GM23338 (cell line): ENCODE results near the gene DEFB126. TPM values are rescaled to one million over a fixed set of nuclear protein-coding genes. Genes with fewer than 3 reads are reported as not detected.

ENCODE experiments used
- ATAC-seq: fragments of 200-7000 bp; cut with Tn5 transposase; 3 replicates; pipeline ENCODE4 v1.9.1; 2020
- DNase-seq: peaks from one replicate; pipeline ENCODE4 v3.0.0-alpha.2; 2015; ENCODE audit warnings: low spot score
- H2AFZ ChIP-seq: fragments of 200-600 bp; sonication (generic); 2 replicates; pipeline ENCODE4 v1.8.0; 2016; ENCODE audit warnings: antibody characterized with exemption, mild to moderate bottlenecking, moderate library complexity
- H3F3A ChIP-seq: fragments of 200-600 bp; sonication (generic); replicated peaks from 2 replicates; pipeline ENCODE4 v1.8.0; 2017; ENCODE audit warnings: antibody characterized with exemption, mixed run types, low read depth
- H3K27ac ChIP-seq: fragments of 200-600 bp; sonication (generic); 2 replicates; pipeline ENCODE4 v1.6.1; 2016; ENCODE audit warnings: low read depth
- H3K27me3 ChIP-seq: fragments of 200-600 bp; sonication (generic); 2 replicates; pipeline ENCODE4 v1.8.0; 2016; ENCODE audit warnings: mild to moderate bottlenecking, mixed run types, moderate library complexity; ENCODE audit not compliant: insufficient read depth
- H3K36me3 ChIP-seq: fragments of 200-600 bp; sonication (generic); 2 replicates; pipeline ENCODE4 v1.8.0; 2016; ENCODE audit warnings: mild to moderate bottlenecking; ENCODE audit not compliant: insufficient read depth
- H3K4me1 ChIP-seq: fragments of 200-600 bp; sonication (generic); 2 replicates; pipeline ENCODE4 v1.8.0; 2016; ENCODE audit warnings: mild to moderate bottlenecking, moderate library complexity; ENCODE audit not compliant: insufficient read depth
- H3K4me2 ChIP-seq: fragments of 200-600 bp; sonication (generic); 2 replicates; pipeline ENCODE4 v1.7.1; 2017; ENCODE audit warnings: mixed run types
- H3K4me3 ChIP-seq: fragments of 200-600 bp; sonication (generic); 2 replicates; pipeline ENCODE4 v1.6.1; 2016; ENCODE audit warnings: mixed run types
- H3K79me2 ChIP-seq: fragments of 200-600 bp; sonication (generic); replicated peaks from 2 replicates; pipeline ENCODE4 v1.8.0; 2017; ENCODE audit warnings: mild to moderate bottlenecking; ENCODE audit not compliant: insufficient read depth
- H3K9me2 ChIP-seq: fragments of 200-600 bp; sonication (generic); 2 replicates; pipeline ENCODE4 v1.8.0; 2017; ENCODE audit not compliant: insufficient read depth
- H4K20me1 ChIP-seq: fragments of 200-600 bp; sonication (generic); replicated peaks from 2 replicates; pipeline ENCODE4 v1.8.0; 2017; ENCODE audit warnings: mild to moderate bottlenecking; ENCODE audit not compliant: insufficient read depth
- H3K27ac Mint-ChIP-seq: 2 replicates; pipeline ENCODE4 v1.8.0; 2020; ENCODE audit warnings: inconsistent platforms, mild to moderate bottlenecking, moderate library complexity, mixed read lengths
- H3K27me3 Mint-ChIP-seq: 3 replicates; pipeline ENCODE4 v1.8.0; 2022; ENCODE audit warnings: low read depth, mild to moderate bottlenecking, moderate library complexity, mixed read lengths, inconsistent platforms; ENCODE audit not compliant: insufficient read depth, poor library complexity
- H3K36me3 Mint-ChIP-seq: 3 replicates; pipeline ENCODE4 v1.8.0; 2021; ENCODE audit warnings: low read depth, mild to moderate bottlenecking, inconsistent platforms, moderate library complexity, mixed read lengths
- H3K4me1 Mint-ChIP-seq: 3 replicates; pipeline ENCODE4 v1.8.0; 2020; ENCODE audit warnings: mild to moderate bottlenecking, inconsistent platforms, mixed read lengths
- H3K4me3 Mint-ChIP-seq: 3 replicates; pipeline ENCODE4 v1.8.0; 2021; ENCODE audit warnings: moderate library complexity, mild to moderate bottlenecking, inconsistent platforms, mixed read lengths
- H3K9me3 Mint-ChIP-seq: 3 replicates; pipeline ENCODE4 v1.8.0; 2020; ENCODE audit warnings: moderate library complexity, mild to moderate bottlenecking, inconsistent platforms, mixed read lengths
- CTCF ChIP-seq, 2 experiments: fragments of 200-600 bp in 1 of 2; sonication (generic) in 1 of 2; conservative IDR thresholded peaks; 2 replicates each; pipeline versions ENCODE4 v1.5.1 to v1.6.1; 2016 to 2017; ENCODE audit warnings: antibody characterized with exemption in 2 of 2, low read depth in 2 of 2, mild to moderate bottlenecking in 2 of 2, moderate library complexity in 1 of 2
- EZH2 ChIP-seq: fragments of 200-600 bp; sonication (generic); IDR thresholded peaks from one replicate; pipeline ENCODE4 v1.8.0; 2017; ENCODE audit warnings: antibody characterized with exemption, mild to moderate bottlenecking, low read depth; ENCODE audit not compliant: unreplicated experiment
- POLR2AphosphoS5 ChIP-seq: IDR thresholded peaks from 2 replicates; pipeline ENCODE4 v1.6.1; 2016; ENCODE audit warnings: antibody characterized with exemption, low read depth
- REST ChIP-seq: IDR thresholded peaks from one replicate; pipeline ENCODE4 v1.6.1; 2018; ENCODE audit warnings: antibody characterized with exemption; ENCODE audit not compliant: unreplicated experiment
- polyA plus RNA-seq: library from polyadenylated mRNA; unstranded; fragments of >200 nt; fragmentation: Nextera tagmentation; extraction: Ambion mirVana; gene quantifications from 2 replicates; pipeline ENCODE4 v1.2.1, GENCODE V29; 2016
- total RNA-seq: library from RNA; depleted of rRNA; stranded (reverse); fragments of >200 nt; shearing (Covaris generic); gene quantifications from 2 replicates; pipeline ENCODE4 v1.2.3, GENCODE V29; 2014
- TF ChIP-seq, protein P1 (sequence below): fragments of 250-450 bp; sonication (Bioruptor Pico); IDR thresholded peaks from 2 replicates; pipeline ENCODE4 v1.5.0; 2020; ENCODE audit warnings: mild to moderate bottlenecking, moderate library complexity
- TF ChIP-seq, protein P2 (sequence below): IDR thresholded peaks from 2 replicates; pipeline ENCODE4 v1.6.1; 2016; ENCODE audit warnings: antibody characterized with exemption

Gene DEFB126
- total and polyA plus RNA-seq, 2 experiments from 2014 or later = not detected

- DNase-seq (no peak), ATAC-seq (no peak)
- Mint-ChIP-seq H3K27ac (no peak within 1 kb of the TSS), H3K4me1 (no peaks in the 10 kb centered on the region), H3K9me3 (peaks cover 22% of the 10 kb centered on the region), H3K27me3 (peaks cover 2% of the 10 kb centered on the region), H3K4me3 (no peak within 1 kb of the TSS), H3K36me3 (no peaks in the 10 kb centered on the region)
- H3F3A ChIP-seq = no peaks in the 10 kb centered on the region
- H3K36me3 ChIP-seq = no peaks in the 10 kb centered on the region
- no peak within 1 kb of the TSS for H3K27ac ChIP-seq
- H4K20me1 ChIP-seq = no peaks in the 10 kb centered on the region
- no peak within 1 kb of the TSS for H3K4me2 ChIP-seq
- TF ChIP-seq POLR2AphosphoS5 (no peak), CTCF (conservative IDR thresholded peaks at IDR 0.05; ENCODE audit: low read depth in 2 of 2) (no peak), EZH2 (no peak), REST (no peak)
- TF ChIP-seq, protein P1, sequence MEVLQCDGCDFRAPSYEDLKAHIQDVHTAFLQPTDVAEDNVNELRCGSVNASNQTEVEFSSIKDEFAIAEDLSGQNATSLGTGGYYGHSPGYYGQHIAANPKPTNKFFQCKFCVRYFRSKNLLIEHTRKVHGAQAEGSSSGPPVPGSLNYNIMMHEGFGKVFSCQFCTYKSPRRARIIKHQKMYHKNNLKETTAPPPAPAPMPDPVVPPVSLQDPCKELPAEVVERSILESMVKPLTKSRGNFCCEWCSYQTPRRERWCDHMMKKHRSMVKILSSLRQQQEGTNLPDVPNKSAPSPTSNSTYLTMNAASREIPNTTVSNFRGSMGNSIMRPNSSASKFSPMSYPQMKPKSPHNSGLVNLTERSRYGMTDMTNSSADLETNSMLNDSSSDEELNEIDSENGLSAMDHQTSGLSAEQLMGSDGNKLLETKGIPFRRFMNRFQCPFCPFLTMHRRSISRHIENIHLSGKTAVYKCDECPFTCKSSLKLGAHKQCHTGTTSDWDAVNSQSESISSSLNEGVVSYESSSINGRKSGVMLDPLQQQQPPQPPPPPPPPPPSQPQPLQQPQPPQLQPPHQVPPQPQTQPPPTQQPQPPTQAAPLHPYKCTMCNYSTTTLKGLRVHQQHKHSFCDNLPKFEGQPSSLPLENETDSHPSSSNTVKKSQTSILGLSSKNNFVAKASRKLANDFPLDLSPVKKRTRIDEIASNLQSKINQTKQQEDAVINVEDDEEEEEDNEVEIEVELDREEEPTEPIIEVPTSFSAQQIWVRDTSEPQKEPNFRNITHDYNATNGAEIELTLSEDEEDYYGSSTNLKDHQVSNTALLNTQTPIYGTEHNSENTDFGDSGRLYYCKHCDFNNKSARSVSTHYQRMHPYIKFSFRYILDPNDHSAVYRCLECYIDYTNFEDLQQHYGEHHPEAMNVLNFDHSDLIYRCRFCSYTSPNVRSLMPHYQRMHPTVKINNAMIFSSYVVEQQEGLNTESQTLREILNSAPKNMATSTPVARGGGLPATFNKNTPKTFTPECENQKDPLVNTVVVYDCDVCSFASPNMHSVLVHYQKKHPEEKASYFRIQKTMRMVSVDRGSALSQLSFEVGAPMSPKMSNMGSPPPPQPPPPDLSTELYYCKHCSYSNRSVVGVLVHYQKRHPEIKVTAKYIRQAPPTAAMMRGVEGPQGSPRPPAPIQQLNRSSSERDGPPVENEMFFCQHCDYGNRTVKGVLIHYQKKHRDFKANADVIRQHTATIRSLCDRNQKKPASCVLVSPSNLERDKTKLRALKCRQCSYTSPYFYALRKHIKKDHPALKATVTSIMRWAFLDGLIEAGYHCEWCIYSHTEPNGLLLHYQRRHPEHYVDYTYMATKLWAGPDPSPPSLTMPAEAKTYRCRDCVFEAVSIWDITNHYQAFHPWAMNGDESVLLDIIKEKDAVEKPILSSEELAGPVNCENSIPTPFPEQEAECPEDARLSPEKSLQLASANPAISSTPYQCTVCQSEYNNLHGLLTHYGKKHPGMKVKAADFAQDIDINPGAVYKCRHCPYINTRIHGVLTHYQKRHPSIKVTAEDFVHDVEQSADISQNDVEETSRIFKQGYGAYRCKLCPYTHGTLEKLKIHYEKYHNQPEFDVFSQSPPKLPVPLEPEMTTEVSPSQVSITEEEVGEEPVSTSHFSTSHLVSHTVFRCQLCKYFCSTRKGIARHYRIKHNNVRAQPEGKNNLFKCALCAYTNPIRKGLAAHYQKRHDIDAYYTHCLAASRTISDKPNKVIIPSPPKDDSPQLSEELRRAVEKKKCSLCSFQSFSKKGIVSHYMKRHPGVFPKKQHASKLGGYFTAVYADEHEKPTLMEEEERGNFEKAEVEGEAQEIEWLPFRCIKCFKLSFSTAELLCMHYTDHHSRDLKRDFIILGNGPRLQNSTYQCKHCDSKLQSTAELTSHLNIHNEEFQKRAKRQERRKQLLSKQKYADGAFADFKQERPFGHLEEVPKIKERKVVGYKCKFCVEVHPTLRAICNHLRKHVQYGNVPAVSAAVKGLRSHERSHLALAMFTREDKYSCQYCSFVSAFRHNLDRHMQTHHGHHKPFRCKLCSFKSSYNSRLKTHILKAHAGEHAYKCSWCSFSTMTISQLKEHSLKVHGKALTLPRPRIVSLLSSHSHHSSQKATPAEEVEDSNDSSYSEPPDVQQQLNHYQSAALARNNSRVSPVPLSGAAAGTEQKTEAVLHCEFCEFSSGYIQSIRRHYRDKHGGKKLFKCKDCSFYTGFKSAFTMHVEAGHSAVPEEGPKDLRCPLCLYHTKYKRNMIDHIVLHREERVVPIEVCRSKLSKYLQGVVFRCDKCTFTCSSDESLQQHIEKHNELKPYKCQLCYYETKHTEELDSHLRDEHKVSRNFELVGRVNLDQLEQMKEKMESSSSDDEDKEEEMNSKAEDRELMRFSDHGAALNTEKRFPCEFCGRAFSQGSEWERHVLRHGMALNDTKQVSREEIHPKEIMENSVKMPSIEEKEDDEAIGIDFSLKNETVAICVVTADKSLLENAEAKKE (CRISPR knock-in tag) = no peak
- TF ChIP-seq, protein P2, sequence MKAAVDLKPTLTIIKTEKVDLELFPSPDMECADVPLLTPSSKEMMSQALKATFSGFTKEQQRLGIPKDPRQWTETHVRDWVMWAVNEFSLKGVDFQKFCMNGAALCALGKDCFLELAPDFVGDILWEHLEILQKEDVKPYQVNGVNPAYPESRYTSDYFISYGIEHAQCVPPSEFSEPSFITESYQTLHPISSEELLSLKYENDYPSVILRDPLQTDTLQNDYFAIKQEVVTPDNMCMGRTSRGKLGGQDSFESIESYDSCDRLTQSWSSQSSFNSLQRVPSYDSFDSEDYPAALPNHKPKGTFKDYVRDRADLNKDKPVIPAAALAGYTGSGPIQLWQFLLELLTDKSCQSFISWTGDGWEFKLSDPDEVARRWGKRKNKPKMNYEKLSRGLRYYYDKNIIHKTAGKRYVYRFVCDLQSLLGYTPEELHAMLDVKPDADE = no peak
- H3K4me3 ChIP-seq = no peak within 1 kb of the TSS
- no peaks in the 10 kb centered on the region for H3K4me1 ChIP-seq
- H3K27me3 ChIP-seq = peaks cover 2% of the 10 kb centered on the region; the same call in 1 of the 2 replicates
- H3K9me2 ChIP-seq = peaks cover 7% of the 10 kb centered on the region; the same call in 1 of the 2 replicates
- H3K79me2 ChIP-seq = no peaks in the 10 kb centered on the region
- H2AFZ ChIP-seq = no peak within 1 kb of the TSS
These were observed 47.2 kb downstream of the DEFB126 start, which contains the start of gene DEFB128 for GRCh38 chr20:189611-190010. Gene DEFB128, minus strand, starts transcription at chr20:189711. Its CDS starts 88 bp downstream, at chr20:189623.
